HepG2 (cell line): Measurements from ENCODE around the gene SAE1. TPM values are rescaled to one million over a fixed set of nuclear protein-coding genes. Genes with fewer than 3 reads are reported as not detected.

Experiments used
- EZH2 ChIP-seq: conservative IDR thresholded peaks from 2 replicates; pipeline ENCODE4 v1.6.1; 2012; ENCODE audit warnings: mild to moderate bottlenecking, low read depth, low read length, moderate library complexity
- HDAC1 ChIP-seq: sonication (generic); formaldehyde crosslinking; IDR thresholded peaks from 2 replicates; pipeline ENCODE4 v1.5.1; 2020; ENCODE audit warnings: mild to moderate bottlenecking, missing genetic modification reagents
- HDAC2 ChIP-seq: sonication (generic); formaldehyde crosslinking; IDR thresholded peaks from 2 replicates; pipeline ENCODE4 v1.4.0; 2020; ENCODE audit warnings: missing genetic modification reagents
- KDM2A ChIP-seq: sonication (generic); formaldehyde crosslinking; IDR thresholded peaks from 2 replicates; pipeline ENCODE4 v1.4.0; 2020; ENCODE audit warnings: low read depth, missing genetic modification reagents, borderline replicate concordance
- PRDM15 ChIP-seq: sonication (generic); formaldehyde crosslinking; IDR thresholded peaks from 2 replicates; pipeline ENCODE4 v1.4.0; 2020; ENCODE audit warnings: missing genetic modification reagents
- PRDM4 ChIP-seq: sonication (generic); formaldehyde crosslinking; IDR thresholded peaks from 2 replicates; pipeline ENCODE4 v1.9.0; 2021; ENCODE audit warnings: missing genetic modification reagents, borderline replicate concordance
- ZNF782 ChIP-seq: sonication (generic); formaldehyde crosslinking; IDR thresholded peaks from 2 replicates; pipeline ENCODE4 v1.4.0; 2020; ENCODE audit warnings: missing genetic modification reagents, mild to moderate bottlenecking, borderline replicate concordance
- polyA plus RNA-seq, 8 experiments: library from polyadenylated mRNA; depleted of rRNA in 3 of 8; stranded (reverse) in 7 of 8; unstranded in 1 of 8; fragments of >200 nt; fragmentation: Illumina TruSeq in 4 of 8; extraction: Trizol in 4 of 8; gene quantifications; 2 replicates each; pipeline versions ENCODE4 v1.2.1 to v1.2.3, GENCODE V29; 2011 to 2016; ENCODE audit warnings: low read depth in 4 of 8, missing spikeins in 1 of 8, mixed read lengths in 1 of 8; ENCODE audit not compliant: insufficient read depth in 1 of 8
- total RNA-seq, 5 experiments: library from RNA; depleted of rRNA; stranded (reverse); fragments of >200 nt; fragmentation: Illumina TruSeq; extraction: Trizol; gene quantifications; 2 replicates each; pipeline ENCODE4 v1.2.3, GENCODE V29; 2016; ENCODE audit warnings: low read depth in 1 of 5
- TF ChIP-seq, protein P1 (sequence below): sonication (generic); formaldehyde crosslinking; IDR thresholded peaks from 2 replicates; pipeline ENCODE4 v1.5.0; 2020; ENCODE audit warnings: missing genetic modification reagents, mild to moderate bottlenecking, borderline replicate concordance

Gene SAE1
- total and polyA plus RNA-seq, 2 of the 13 experiments (the other 11 are each of a cell fraction or from before 2014, with no cell fraction given), result 87.6 to 197 TPM

GRCh38 chr19:47229676-47230053, 99.0 kb downstream of the SAE1 start (continued):
- no peak for TF ChIP-seq KDM2A (CRISPR knock-in tag)
- no peak for TF ChIP-seq PRDM4
- TF ChIP-seq EZH2, result no peak
- no peak for TF ChIP-seq ZNF782 (CRISPR knock-in tag)
- 0 out of 2 replicates have a peak, but pooled peaks have one; percentile 20 for TF ChIP-seq HDAC2 (CRISPR knock-in tag)
- TF ChIP-seq PRDM15 (CRISPR knock-in tag), result no peak
- TF ChIP-seq, protein P1, sequence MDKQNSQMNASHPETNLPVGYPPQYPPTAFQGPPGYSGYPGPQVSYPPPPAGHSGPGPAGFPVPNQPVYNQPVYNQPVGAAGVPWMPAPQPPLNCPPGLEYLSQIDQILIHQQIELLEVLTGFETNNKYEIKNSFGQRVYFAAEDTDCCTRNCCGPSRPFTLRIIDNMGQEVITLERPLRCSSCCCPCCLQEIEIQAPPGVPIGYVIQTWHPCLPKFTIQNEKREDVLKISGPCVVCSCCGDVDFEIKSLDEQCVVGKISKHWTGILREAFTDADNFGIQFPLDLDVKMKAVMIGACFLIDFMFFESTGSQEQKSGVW (CRISPR knock-in tag), result no peak
- peak; percentile 18; the same call in 1 of the 2 replicates for TF ChIP-seq HDAC1 (CRISPR knock-in tag)
